Upper lobe of left lung (tissue), 4 donors: ENCODE measurements around the gene FAM83D.

Experiments
- POLR2AphosphoS5 ChIP-seq, 2 donors: sonication (generic); formaldehyde crosslinking; IDR thresholded peaks; one replicate each; pipeline ENCODE4 v1.5.1; 2017; ENCODE audit warnings: antibody characterized with exemption in 2 of 2
- TF ChIP-seq, protein P1 (sequence below), 6 experiments: fragments of 450-650 bp in 4 of 6; fragments of 200-600 bp in 2 of 6; sonication (generic) in 2 of 6; IDR thresholded peaks; one replicate each; pipeline ENCODE4 v1.5.1; 2016 to 2019; ENCODE audit warnings: antibody characterized with exemption in 6 of 6

DNA sequence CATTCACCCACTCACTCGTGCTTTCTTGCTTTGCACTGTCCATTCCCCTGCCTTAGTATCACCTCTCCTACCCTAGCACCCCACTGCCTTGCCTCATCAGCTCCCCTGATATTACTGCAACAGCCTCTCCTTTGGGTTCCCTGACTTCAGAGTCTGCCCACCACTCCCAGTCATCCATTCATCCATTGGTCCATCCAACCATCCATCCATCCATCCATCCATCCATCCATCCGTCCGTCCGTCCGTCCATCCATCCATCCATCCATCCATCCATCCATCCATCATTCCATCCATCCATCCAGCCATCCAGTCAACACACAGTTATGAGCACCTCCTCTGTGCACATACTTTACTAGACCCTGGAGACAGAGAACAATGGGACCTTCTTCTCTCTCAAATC lies 22.9 kb upstream of the FAM83D start:
- TF ChIP-seq, protein P1, sequence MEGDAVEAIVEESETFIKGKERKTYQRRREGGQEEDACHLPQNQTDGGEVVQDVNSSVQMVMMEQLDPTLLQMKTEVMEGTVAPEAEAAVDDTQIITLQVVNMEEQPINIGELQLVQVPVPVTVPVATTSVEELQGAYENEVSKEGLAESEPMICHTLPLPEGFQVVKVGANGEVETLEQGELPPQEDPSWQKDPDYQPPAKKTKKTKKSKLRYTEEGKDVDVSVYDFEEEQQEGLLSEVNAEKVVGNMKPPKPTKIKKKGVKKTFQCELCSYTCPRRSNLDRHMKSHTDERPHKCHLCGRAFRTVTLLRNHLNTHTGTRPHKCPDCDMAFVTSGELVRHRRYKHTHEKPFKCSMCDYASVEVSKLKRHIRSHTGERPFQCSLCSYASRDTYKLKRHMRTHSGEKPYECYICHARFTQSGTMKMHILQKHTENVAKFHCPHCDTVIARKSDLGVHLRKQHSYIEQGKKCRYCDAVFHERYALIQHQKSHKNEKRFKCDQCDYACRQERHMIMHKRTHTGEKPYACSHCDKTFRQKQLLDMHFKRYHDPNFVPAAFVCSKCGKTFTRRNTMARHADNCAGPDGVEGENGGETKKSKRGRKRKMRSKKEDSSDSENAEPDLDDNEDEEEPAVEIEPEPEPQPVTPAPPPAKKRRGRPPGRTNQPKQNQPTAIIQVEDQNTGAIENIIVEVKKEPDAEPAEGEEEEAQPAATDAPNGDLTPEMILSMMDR (IDR thresholded peaks at IDR 0.05): no peak
- TF ChIP-seq POLR2AphosphoS5 (IDR thresholded peaks at IDR 0.05): no peak
